Heart left ventricle (tissue), 16 donors: ENCODE data around the gene LSM2. TPM values are rescaled to one million over a fixed set of nuclear protein-coding genes. Genes with fewer than 3 reads are reported as not detected.
"Not testable (repeated sequence)": the region's sequence is repeated elsewhere in the genome, so short reads cannot be mapped to it uniquely, and the experiment has no call there.

Experiments used
- ATAC-seq, 4 donors: fragments of 200-7000 bp; cut with Tn5 transposase; one replicate each; pipeline ENCODE4 v1.9.1; 2020 to 2022; ENCODE audit warnings: moderate library complexity in 4 of 4, mild to moderate bottlenecking in 3 of 4, moderate number of reproducible peaks in 1 of 4
- DNase-seq, 5 donors: peaks; one replicate each; pipeline ENCODE4 v3.0.0-alpha.2; 2020
- H3K27ac ChIP-seq, 12 donors: fragments of 200-600 bp; sonication (generic) in 4 of 12; one replicate each; pipeline versions ENCODE4 v1.5.0 to v1.8.0; 2016 to 2022; ENCODE audit warnings: mild to moderate bottlenecking in 2 of 12
- H3K27me3 ChIP-seq, 9 donors: fragments of 200-600 bp; sonication (generic) in 2 of 9; one replicate each; pipeline versions ENCODE4 v1.5.1 to v1.8.0; 2016 to 2022; ENCODE audit warnings: mild to moderate bottlenecking in 3 of 9
- H3K36me3 ChIP-seq, 9 donors: fragments of 200-600 bp; sonication (generic) in 2 of 9; one replicate each; pipeline versions ENCODE4 v1.5.0 to v1.8.0; 2018 to 2022; ENCODE audit warnings: mild to moderate bottlenecking in 2 of 9
- H3K4me1 ChIP-seq, 12 donors: fragments of 200-600 bp; sonication (generic) in 4 of 12; one replicate each; pipeline versions ENCODE4 v1.5.0 to v1.8.0; 2016 to 2022; ENCODE audit warnings: mild to moderate bottlenecking in 3 of 12
- H3K4me3 ChIP-seq, 12 donors: fragments of 200-600 bp; sonication (generic) in 4 of 12; one replicate each; pipeline versions ENCODE4 v1.5.0 to v1.8.0; 2017 to 2022; ENCODE audit warnings: mild to moderate bottlenecking in 9 of 12, moderate library complexity in 4 of 12
- H3K9me3 ChIP-seq, 12 donors: fragments of 200-600 bp; sonication (generic) in 4 of 12; one replicate each; pipeline versions ENCODE4 v1.5.0 to v1.8.0; 2016 to 2022; ENCODE audit warnings: mild to moderate bottlenecking in 1 of 12
- POLR2A ChIP-seq, 2 donors: fragments of 450-650 bp; IDR thresholded peaks; one replicate each; pipeline ENCODE4 v1.6.1; 2017; ENCODE audit warnings: antibody characterized with exemption in 2 of 2, mild to moderate bottlenecking in 2 of 2, moderate library complexity in 2 of 2
- WGBS, 4 donors: extraction: QIAGEN DNeasy Blood & Tissue Kit in 2 of 4; methylation state at CpG; one replicate each; pipeline versions ENCODE4 v1.1.5 to v1.1.7; 2013 to 2018; 5-methylcytosine and 5-hydroxymethylcytosine counted together
- intact Hi-C, 10 donors: fragments of 100-400 bp; cut with DNase I; formaldehyde crosslinking; loops; one replicate each; pipeline versions ENCODE4 v1.11.1 to v1.14.2; 2022
- polyA plus RNA-seq, 2 donors: library from polyadenylated mRNA; stranded (reverse); fragments of 200-250 nt; gene quantifications; one replicate each; pipeline ENCODE4 v1.2.3, GENCODE V29; 2013
- total RNA-seq, 9 donors: library from RNA; depleted of rRNA in 2 of 9; stranded (reverse); fragments of >200 nt in 2 of 9; fragmentation: NEBNext Ultra II Directional in 3 of 9; extraction: Animal tissue kit (Norgen Biotek cat#: 25700) in 3 of 9; gene quantifications; one replicate each; pipeline versions ENCODE4 v1.1.0 to v1.2.4, GENCODE V29; 2016 to 2023
- TF ChIP-seq, protein P1 (sequence below), 12 donors: fragments of 200-600 bp; sonication (generic) in 4 of 12; IDR thresholded peaks; one replicate each; pipeline versions ENCODE4 v1.5.0 to v1.8.0; 2018 to 2022; ENCODE audit warnings: antibody characterized with exemption in 12 of 12, mild to moderate bottlenecking in 5 of 12
- donor health status: ischemic (EF 13 %, LVEDD 7.1; RV severe dilation, severe dysfunction).
- donor health status: healthy with polysubstance abuse.
- donor health status: DM: no; HTN: yes; CAD: no.
- donor health status: DM: no; HTN: no; CAD: no.
- donor health status: ischemic (EF 25% LVEDD 6.9; RV normal size, moderate dysfunction).
- donor health status: ischemic (EF 25% LVEDD 5.7; RV mildly dilated, moderate dysfunction).
- donor health status: healthy.
- donor health status: DM: yes; HTN: yes; CAD: no.
- donor health status: ischemic (EF 35%, LVEDD 5.7; RV mildly dilated, moderate dysfunction).
- donor health status: nonischemic (EF 11% LVEDD 7.7; RV severe dilation, severe dysfunction).
- donor health status: DM: yes; HTN: yes; CAD: no.
- donor health status: PGD.
- donor health status: ischemic (EF 29% LVEDD 5.4; RV normal size, mild dysfunction).
- donor health status: nonischemic (EF 23%, LVEDD 6.1; RV moderate dilation, normal function).

LSM2 gene
- total and polyA plus RNA-seq, 11 donors: 22.9 to 64.7 (median 26.6) TPM

DNA sequence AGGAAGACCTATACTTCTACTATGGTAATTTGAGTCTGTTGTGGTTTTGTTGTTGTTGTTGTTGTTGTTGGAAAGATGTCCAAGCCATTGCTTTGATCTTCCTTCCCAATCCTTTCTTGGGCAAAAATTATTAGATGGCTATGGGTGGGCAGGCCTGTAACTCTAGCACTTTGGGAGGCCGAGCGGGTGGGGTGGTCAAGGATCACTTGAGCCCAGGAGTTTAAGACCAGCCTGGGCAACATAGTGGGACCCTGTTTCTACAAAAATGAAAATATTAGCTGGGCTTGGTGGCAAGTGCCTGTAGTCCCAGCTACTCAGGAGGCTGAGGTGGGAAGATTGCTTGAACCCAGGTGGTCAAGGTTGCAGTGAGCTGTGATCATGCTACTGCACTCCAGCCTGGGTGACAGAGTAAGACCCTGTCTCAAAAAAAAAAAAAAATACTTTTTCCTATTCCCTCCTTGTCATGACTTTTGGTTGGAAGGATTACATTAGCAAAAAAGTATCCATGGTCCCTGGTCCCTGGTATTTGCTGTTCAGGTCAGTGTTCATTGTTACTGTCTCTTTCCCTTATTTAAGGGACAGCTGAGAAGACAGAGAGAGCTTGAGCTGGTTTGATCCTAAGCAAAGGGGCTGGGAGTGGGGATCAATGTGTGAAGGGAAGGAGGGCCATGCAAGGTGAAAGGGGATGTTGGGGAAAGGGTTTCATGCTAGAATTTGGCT is 44.2 kb upstream of the LSM2 start:
- WGBS, 4 donors: 91 to 99% (median 97%) methylated on average over 2 of the region's 2 CpGs
- Histone ChIP-seq H3K27me3 (no peaks in the 10 kb centered on the region), H3K4me3 (no peak overlapping the region), H3K4me1 (no peaks in the 10 kb centered on the region), H3K9me3 (no peaks in the 10 kb centered on the region), H3K36me3 (peaks cover 0 to 4% (median 0%) of the 10 kb centered on the region in 9 donors), H3K27ac (no peak overlapping the region)
- no peak for TF ChIP-seq POLR2A (IDR thresholded peaks at IDR 0.05)
- TF ChIP-seq, protein P1, sequence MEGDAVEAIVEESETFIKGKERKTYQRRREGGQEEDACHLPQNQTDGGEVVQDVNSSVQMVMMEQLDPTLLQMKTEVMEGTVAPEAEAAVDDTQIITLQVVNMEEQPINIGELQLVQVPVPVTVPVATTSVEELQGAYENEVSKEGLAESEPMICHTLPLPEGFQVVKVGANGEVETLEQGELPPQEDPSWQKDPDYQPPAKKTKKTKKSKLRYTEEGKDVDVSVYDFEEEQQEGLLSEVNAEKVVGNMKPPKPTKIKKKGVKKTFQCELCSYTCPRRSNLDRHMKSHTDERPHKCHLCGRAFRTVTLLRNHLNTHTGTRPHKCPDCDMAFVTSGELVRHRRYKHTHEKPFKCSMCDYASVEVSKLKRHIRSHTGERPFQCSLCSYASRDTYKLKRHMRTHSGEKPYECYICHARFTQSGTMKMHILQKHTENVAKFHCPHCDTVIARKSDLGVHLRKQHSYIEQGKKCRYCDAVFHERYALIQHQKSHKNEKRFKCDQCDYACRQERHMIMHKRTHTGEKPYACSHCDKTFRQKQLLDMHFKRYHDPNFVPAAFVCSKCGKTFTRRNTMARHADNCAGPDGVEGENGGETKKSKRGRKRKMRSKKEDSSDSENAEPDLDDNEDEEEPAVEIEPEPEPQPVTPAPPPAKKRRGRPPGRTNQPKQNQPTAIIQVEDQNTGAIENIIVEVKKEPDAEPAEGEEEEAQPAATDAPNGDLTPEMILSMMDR (IDR thresholded peaks at IDR 0.05): no peak
- intact Hi-C loops: no loop called here
- ATAC-seq (no peak), DNase-seq (no peak)

DNA sequence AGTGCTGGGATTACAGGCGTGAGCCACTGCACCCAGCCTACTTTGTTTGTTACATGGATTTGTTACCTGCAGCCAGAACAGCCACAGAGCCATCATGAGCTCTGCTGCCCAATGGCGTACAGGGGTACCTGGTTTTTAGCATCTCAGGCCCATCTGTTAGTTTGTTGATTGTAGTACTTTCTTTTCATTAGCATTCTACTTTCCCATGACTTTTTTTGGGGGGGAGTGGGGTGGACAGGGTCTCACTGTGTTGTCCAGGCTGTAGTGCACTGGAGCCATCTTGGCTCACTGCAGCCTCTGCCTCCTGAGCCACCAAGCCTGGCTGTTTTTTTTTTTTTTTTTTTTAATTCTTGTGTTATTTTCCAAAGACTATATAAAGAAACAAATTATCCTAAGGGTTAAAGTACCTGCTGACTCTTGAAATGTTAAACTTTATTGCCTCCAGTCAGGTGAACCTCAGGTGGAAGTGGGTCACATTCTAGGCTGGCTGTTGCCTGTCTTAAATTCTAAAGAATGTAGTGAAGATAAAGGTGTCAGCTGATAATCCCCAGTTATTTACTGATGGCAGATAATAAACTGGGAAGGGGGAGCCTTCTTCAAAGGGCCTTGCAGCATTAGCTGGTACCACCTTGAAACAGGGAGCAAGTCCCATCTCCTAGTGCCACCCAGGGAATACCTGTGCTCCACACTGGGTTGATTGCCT is 40.7 kb upstream of the LSM2 start:
- no peak for TF ChIP-seq POLR2A (IDR thresholded peaks at IDR 0.05)
- TF ChIP-seq, protein P1 (IDR thresholded peaks at IDR 0.05): no peak
- no peaks in the 10 kb centered on the region for H3K27me3 ChIP-seq
- 91 to 100% (median 93%) methylated on average over 2 of the region's 2 CpGs for WGBS, 4 donors
- ATAC-seq: no peak
- H3K27ac ChIP-seq: no peak overlapping the region
- H3K9me3 ChIP-seq: no peaks in the 10 kb centered on the region
- DNase-seq: no peak
- intact Hi-C loops: no loop called here
- H3K4me1 ChIP-seq: no peaks in the 10 kb centered on the region
- peaks cover 0 to 3% (median 0%) of the 10 kb centered on the region in 9 donors for H3K36me3 ChIP-seq
- H3K4me3 ChIP-seq: no peak overlapping the region

DNA sequence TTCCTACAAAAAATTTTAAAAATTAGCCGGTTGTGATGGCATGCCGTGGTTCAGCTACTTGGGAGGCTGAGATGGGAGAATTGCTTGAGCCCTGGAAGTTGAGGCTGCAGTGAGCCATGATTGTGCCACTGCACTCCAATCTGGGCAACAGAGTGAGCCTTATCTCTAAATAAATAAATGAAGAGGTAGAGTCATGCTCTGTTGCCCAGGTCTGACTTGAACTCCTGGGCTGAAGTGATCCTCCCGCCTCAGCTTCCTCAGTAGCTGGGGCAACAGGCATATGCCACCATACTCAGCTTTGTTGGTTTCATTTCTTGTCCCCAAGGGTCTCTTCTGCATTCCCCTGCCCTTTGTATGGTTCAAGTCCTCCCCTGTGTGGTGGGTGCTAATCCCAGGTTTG is 37.7 kb upstream of the LSM2 start:
- no peak overlapping the region for H3K27ac ChIP-seq
- no peak overlapping the region for H3K4me3 ChIP-seq
- no peaks in the 10 kb centered on the region for H3K9me3 ChIP-seq
- TF ChIP-seq, protein P1 (IDR thresholded peaks at IDR 0.05): no peak
- TF ChIP-seq POLR2A (IDR thresholded peaks at IDR 0.05): no peak
- ATAC-seq (no peak), DNase-seq (no peak)
- intact Hi-C loops: no loop called here
- H3K36me3 ChIP-seq: peaks cover 0 to 28% (median 15%) of the 10 kb centered on the region in 9 donors
- H3K27me3 ChIP-seq: no peaks in the 10 kb centered on the region
- 94 to 97% (median 95%) methylated on average over 3 of the region's 3 CpGs for WGBS, 4 donors
- no peaks in the 10 kb centered on the region for H3K4me1 ChIP-seq

DNA sequence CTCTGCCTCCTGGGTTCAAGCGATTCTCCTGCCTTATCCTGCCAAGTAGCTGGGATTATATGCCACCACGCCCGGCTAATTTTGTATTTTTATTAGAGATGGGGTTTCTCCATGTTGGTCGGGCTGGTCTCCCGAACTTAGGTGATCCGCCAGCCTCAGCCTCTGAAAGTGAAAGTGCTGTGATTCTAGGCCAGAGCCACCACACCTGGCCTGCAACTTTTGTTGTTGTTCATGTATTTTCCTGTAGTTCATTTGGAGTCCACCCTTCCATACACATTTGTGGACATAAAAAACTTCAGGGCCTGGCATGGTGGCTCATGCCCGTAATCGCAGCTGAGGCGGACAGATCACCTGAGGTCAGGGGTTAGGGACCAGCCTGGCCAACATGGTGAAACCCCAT is 35.3 kb upstream of the LSM2 start:
- TF ChIP-seq, protein P1 (IDR thresholded peaks at IDR 0.05): no peak
- TF ChIP-seq POLR2A (IDR thresholded peaks at IDR 0.05): no peak
- Histone ChIP-seq H3K27me3 (no peaks in the 10 kb centered on the region), H3K27ac (no peak overlapping the region), H3K9me3 (no peaks in the 10 kb centered on the region), H3K36me3 (peaks cover 0 to 52% (median 40%) of the 10 kb centered on the region in 9 donors), H3K4me3 (no peak overlapping the region), H3K4me1 (peaks cover 0 to 22% (median 17%) of the 10 kb centered on the region in 12 donors)
- DNase-seq (no peak), ATAC-seq (no peak)
- intact Hi-C loops: no loop called here
- 93 to 95% (median 94%) methylated on average over 9 of the region's 9 CpGs for WGBS, 4 donors

DNA sequence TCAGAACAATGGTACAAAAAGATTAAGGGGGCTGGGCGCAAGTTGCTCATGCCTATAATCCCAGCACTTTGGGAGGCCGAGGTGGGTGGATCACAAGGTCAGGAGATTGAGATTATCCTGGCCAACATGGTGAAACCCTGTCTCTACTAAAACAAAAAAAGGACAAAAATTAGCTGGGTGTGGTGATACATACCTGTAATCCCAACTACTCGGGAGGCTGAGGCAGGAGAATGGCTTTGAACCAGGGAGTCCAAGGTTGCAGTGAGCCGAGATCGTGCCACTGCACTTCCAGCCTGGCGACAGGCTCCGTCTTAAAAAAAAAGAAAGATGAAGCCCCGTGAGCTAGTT is 33.0 kb upstream of the LSM2 start:
- H3K4me1 ChIP-seq: peaks cover 0 to 38% (median 34%) of the 10 kb centered on the region in 12 donors
- 87 to 91% (median 89%) methylated on average over 8 of the region's 8 CpGs for WGBS, 4 donors
- not testable (repeated sequence) for DNase-seq, ATAC-seq, H3K27me3 ChIP-seq, H3K27ac ChIP-seq, H3K4me3 ChIP-seq, H3K9me3 ChIP-seq
- intact Hi-C loops: loop anchor here in 3 of 10 donors (5.0 to 10.0 kb wide), 4 partner anchors 58 to 295 kb away; partner anchors contain the start of genes ATP6V1G2 (in 1 of the 3), CLIC1 (in 1 of the 3), DDX39B (in 1 of the 3) and EHMT2 (in 1 of the 3)
- peaks cover 0 to 61% (median 44%) of the 10 kb centered on the region in 9 donors for H3K36me3 ChIP-seq
